Endothelial cell of umbilical vein (primary cell): ENCODE results near the gene SMC1A. TPM values are rescaled to one million over a fixed set of nuclear protein-coding genes. Genes with fewer than 3 reads are reported as not detected.
A peak's percentile ranks its signal among the peaks of the same experiment; 100 is the strongest.

Source experiments
- BruUV-seq: library from RNA; stranded (reverse); fragments of 400-500 nt; replicated peaks from 2 replicates; lab custom pipeline; 2021; lab: Mats Ljungman, UMichigan
- CTCF ChIA-PET: fragments of 300-600, 350-600 bp; sonication (Branson Sonifier 250); formaldehyde crosslinking; loops from one replicate; lab custom pipeline; 2021; ENCODE audit warnings: antibody characterized with exemption, inconsistent platforms; lab: Charles Lee
- POLR2A ChIA-PET: fragments of 300-600, 350-600 bp; sonication (Branson Sonifier 250); formaldehyde crosslinking; loops from one replicate; lab custom pipeline; 2021; ENCODE audit warnings: antibody characterized with exemption, inconsistent platforms; lab: Charles Lee
- DNase-seq: peaks from one replicate; pipeline ENCODE4 v3.0.0-alpha.2; 2011; ENCODE audit warnings: low read depth, low spot score
- FAIRE-seq: peaks from 2 replicates; lab custom pipeline; 2011; peaks lifted over from hg19 to GRCh38; lab: Jason Lieb, UNC
- H2AFZ ChIP-seq: 2 replicates; pipeline ENCODE4 v1.6.0; 2012; ENCODE audit warnings: low read depth, low read length, control low read depth, inconsistent platforms
- H3K27ac ChIP-seq: 2 replicates; pipeline ENCODE4 v1.5.1; 2011; ENCODE audit warnings: low read depth, mild to moderate bottlenecking, control low read depth, low read length, moderate library complexity; ENCODE audit not compliant: insufficient read depth
- H3K27me3 ChIP-seq, 2 experiments: 2 replicates each; pipeline versions ENCODE4 v1.6.0 to v1.6.1; 2011; ENCODE audit warnings: low read length in 2 of 2, mixed read lengths in 1 of 2; ENCODE audit not compliant: control insufficient read depth in 2 of 2, insufficient read depth in 2 of 2
- H3K36me3 ChIP-seq, 2 experiments: 2 replicates in 1 of 2; 3 replicates in 1 of 2; pipeline ENCODE4 v1.5.1; 2011; ENCODE audit warnings: low read length in 2 of 2, mild to moderate bottlenecking in 1 of 2, moderate library complexity in 1 of 2; ENCODE audit not compliant: control insufficient read depth in 2 of 2, insufficient read depth in 2 of 2; ENCODE audit errors: extremely low read depth in 1 of 2
- H3K4me1 ChIP-seq: 3 replicates; pipeline ENCODE4 v1.5.1; 2011; ENCODE audit warnings: mild to moderate bottlenecking, low read length; ENCODE audit not compliant: control insufficient read depth, insufficient read depth; ENCODE audit errors: extremely low read depth
- H3K4me2 ChIP-seq: 2 replicates; pipeline ENCODE4 v1.6.1; 2011; ENCODE audit warnings: low read length, control low read depth, mixed read lengths; ENCODE audit not compliant: insufficient read depth
- H3K4me3 ChIP-seq, 3 experiments: fragments of 200-600 bp in 1 of 3; sonication (generic), shearing (Covaris generic) in 1 of 3; replicated peaks in 1 of 3; 2 replicates each; pipeline ENCODE4 v1.5.1; 2011 to 2016; ENCODE audit warnings: control low read depth in 3 of 3, low read length in 3 of 3, mild to moderate bottlenecking in 2 of 3, inconsistent platforms in 1 of 3, low read depth in 1 of 3, moderate library complexity in 1 of 3; ENCODE audit not compliant: insufficient read depth in 1 of 3
- H3K79me2 ChIP-seq: 2 replicates; pipeline ENCODE4 v1.6.0; 2012; ENCODE audit warnings: low read length, inconsistent platforms; ENCODE audit not compliant: control insufficient read depth, insufficient read depth
- H3K9ac ChIP-seq: replicated peaks from 2 replicates; pipeline ENCODE3; 2011; ENCODE audit warnings: low read length, control low read depth; ENCODE audit not compliant: insufficient read depth; ENCODE audit errors: extremely low read depth
- H3K9me1 ChIP-seq: replicated peaks from 3 replicates; pipeline ENCODE4 v1.6.0; 2011; ENCODE audit warnings: mild to moderate bottlenecking, low read length; ENCODE audit not compliant: control insufficient read depth, insufficient read depth; ENCODE audit errors: extremely low read depth
- H3K9me3 ChIP-seq: replicated peaks from 2 replicates; pipeline ENCODE4 v1.5.1; 2012; ENCODE audit warnings: low read length, inconsistent platforms; ENCODE audit not compliant: control insufficient read depth, insufficient read depth
- H4K20me1 ChIP-seq: replicated peaks from 2 replicates; pipeline ENCODE3; 2011; ENCODE audit warnings: mild to moderate bottlenecking, low read length; ENCODE audit not compliant: control insufficient read depth, insufficient read depth; ENCODE audit errors: extremely low read depth
- FOS ChIP-seq: IDR thresholded peaks from 2 replicates; pipeline ENCODE4 v1.6.1; 2011; ENCODE audit warnings: mild to moderate bottlenecking, low read length, moderate library complexity, borderline replicate concordance; ENCODE audit not compliant: insufficient read depth
- JUN ChIP-seq: IDR thresholded peaks from 2 replicates; pipeline ENCODE4 v1.6.1; 2011; ENCODE audit warnings: borderline replicate concordance, low read depth; ENCODE audit not compliant: insufficient read length, insufficient read depth
- POLR2A ChIP-seq: IDR thresholded peaks from 2 replicates; pipeline ENCODE4 v1.6.1; 2012; ENCODE audit warnings: low read depth, mild to moderate bottlenecking, control low read depth, low read length
- POLR2AphosphoS5 ChIP-seq: IDR thresholded peaks from 2 replicates; pipeline ENCODE4 v1.6.1; 2012; ENCODE audit warnings: low read depth, mild to moderate bottlenecking, control low read depth, low read length, moderate library complexity; ENCODE audit not compliant: insufficient read depth
- dilution Hi-C: fragments of 300-500 bp; cut with MboI; formaldehyde crosslinking; loops from one replicate; pipeline ENCODE4 v1.15.0; 2019; ENCODE audit warnings: low sequenced_read_pairs; ENCODE audit not compliant: extremely low pct_ligation_motif_present
- intact Hi-C: fragments of 100-400 bp; cut with micrococcal nuclease; formaldehyde crosslinking; loops from one replicate; pipeline ENCODE4 v1.10.0; 2022
- polyA plus RNA-seq, 4 experiments: library from polyadenylated mRNA; depleted of rRNA in 3 of 4; stranded (reverse) in 3 of 4; unstranded in 1 of 4; fragments of >200 nt; gene quantifications; 2 replicates each; pipeline versions ENCODE4 v1.2.1 to v1.2.3, GENCODE V29; 2011 to 2012; ENCODE audit warnings: missing spikeins in 1 of 4
- total RNA-seq: library from RNA; stranded (reverse); gene quantifications from 2 replicates; pipeline ENCODE4 v1.2.3, GENCODE V29; 2021
- TF ChIP-seq, protein P1 (sequence below): IDR thresholded peaks from 2 replicates; pipeline ENCODE4 v1.6.1; 2011; ENCODE audit not compliant: insufficient read depth, insufficient read length

Gene SMC1A
- total and polyA plus RNA-seq, 2 donors (not counting 3 experiments of a cell fraction or from before 2014, with no cell fraction given): 15.4 to 75.9 TPM

DNA sequence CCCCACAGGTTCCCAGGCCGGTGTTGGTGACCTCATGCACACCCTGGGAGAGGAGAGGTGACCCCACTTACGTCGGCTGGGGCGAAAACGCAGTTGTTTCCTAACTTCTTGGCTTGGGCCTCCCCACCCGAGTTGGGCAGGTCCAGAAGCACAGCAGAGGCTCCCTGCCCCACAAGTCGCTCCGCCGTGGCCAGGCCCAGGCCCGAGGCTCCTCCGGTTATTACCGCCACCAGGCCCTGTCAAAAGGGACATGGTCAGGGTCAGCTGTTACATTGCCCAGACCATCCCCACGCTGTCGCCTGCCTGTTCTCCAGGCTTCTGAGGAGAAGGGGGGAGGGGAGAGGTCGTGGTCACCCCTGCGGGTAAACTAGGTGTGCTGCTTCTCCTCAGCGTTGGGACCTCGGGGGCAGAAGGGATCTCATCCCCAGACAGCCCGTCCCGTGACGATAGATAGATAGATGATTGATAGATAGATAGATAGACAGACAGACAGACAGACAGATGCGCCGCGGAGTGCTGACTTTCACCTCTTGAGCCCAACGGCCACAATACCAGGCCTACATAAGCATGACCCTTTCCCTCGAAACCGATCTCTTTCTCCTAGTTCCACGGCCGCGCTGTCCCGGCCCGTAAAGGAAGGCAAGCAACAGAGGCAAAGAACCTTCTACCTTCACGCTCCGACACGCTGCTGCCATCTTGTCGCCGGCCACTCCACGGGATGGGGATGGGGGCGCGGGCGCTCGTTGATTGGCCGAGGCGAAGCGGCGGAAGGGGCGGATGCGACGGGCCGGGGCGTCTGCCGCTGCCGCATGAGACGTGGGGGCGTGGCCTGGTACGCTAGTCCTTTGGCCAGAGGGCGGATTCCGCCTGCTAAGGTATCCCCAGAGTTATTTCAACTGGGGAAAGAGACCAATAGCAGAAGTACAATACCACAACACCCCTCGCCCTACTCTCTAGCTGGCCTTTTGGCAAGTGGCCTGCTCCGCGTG lies 11.5 kb upstream of the SMC1A start, which contains the start of gene HSD17B10:
Gene HSD17B10 (minus strand): TSS at position 720 of the 989 bp plus-strand sequence. CDS start 25 bp downstream, at position 695.
- Histone ChIP-seq H3K4me2 (peak within 1 kb of the TSS; percentile 65), H3K9me3 (no peaks in the 10 kb centered on the region), H3K4me3 (peak within 1 kb of the TSS; percentile 44 to 82 (median 52)), H3K27ac (peak within 1 kb of the TSS; percentile 51), H3K27me3 (no peaks in the 10 kb centered on the region), H2AFZ (peak within 1 kb of the TSS; percentile 93), H3K4me1 (peaks cover 2% of the 10 kb centered on the region), H3K79me2 (peaks cover 5% of the 10 kb centered on the region), H3K9ac (peak within 1 kb of the TSS; percentile 78), H3K36me3 (peaks cover 0 to 17% of the 10 kb centered on the region in 2 experiments), H4K20me1 (no peaks in the 10 kb centered on the region), H3K9me1 (no peaks in the 10 kb centered on the region)
- DNase-seq (peak; percentile 81), FAIRE-seq (peak; percentile 99)
- ChIA-PET POLR2A (interaction anchor here (1.2 kb wide), 1 partner anchor 11 kb away, joined by 3 read pairs; the partner anchor contains the start of genes RIBC1 and SMC1A), CTCF (interaction anchor here (0.8 to 1.6 kb wide), 3 partner anchors 8 to 185 kb away, joined by 3 to 4 read pairs (median 3); no protein-coding TSS in a partner anchor)
- BruUV-seq: TSS peak; percentile 61
- TF ChIP-seq JUN (no peak), POLR2AphosphoS5 (no peak), POLR2A (peak; percentile 76), FOS (no peak)
- TF ChIP-seq, protein P1, sequence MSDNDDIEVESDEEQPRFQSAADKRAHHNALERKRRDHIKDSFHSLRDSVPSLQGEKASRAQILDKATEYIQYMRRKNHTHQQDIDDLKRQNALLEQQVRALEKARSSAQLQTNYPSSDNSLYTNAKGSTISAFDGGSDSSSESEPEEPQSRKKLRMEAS: peak; percentile 18
- intact Hi-C loops: loop anchor here (1.0 kb wide), 1 partner anchor 12 kb away; the partner anchor contains the start of genes RIBC1 and SMC1A
- dilution Hi-C loops: no loop called here
